A673 (cell line): ENCODE measurements around the gene MPV17. TPM values are rescaled to one million over a fixed set of nuclear protein-coding genes. Genes with fewer than 3 reads are reported as not detected.
"Not testable (repeated sequence)": the region's sequence is repeated elsewhere in the genome, so short reads cannot be mapped to it uniquely, and the experiment has no call there.

Source experiments
- BruUV-seq: library from RNA; stranded (reverse); fragments of 400-500 nt; replicated peaks from 2 replicates; lab custom pipeline; 2021; lab: Mats Ljungman, UMichigan
- CTCF ChIA-PET: fragments of 300-600 bp; sonication (Branson Sonifier 250); formaldehyde crosslinking; loops from one replicate; lab custom pipeline; 2022; ENCODE audit warnings: antibody characterized with exemption; lab: Charles Lee
- POLR2A ChIA-PET: fragments of 300-600 bp; sonication (Branson Sonifier 250); formaldehyde crosslinking; loops from one replicate; lab custom pipeline; 2022; ENCODE audit warnings: antibody characterized with exemption; ENCODE audit not compliant: low non-redundant PET; lab: Charles Lee
- DNase-seq: peaks from one replicate; pipeline ENCODE4 v3.0.0-alpha.2; 2015; ENCODE audit warnings: low spot score
- H3K27ac ChIP-seq: fragments of 200-600 bp; sonication (generic); 2 replicates; pipeline ENCODE4 v1.5.1; 2016; ENCODE audit warnings: mixed run types, low read depth, mild to moderate bottlenecking, mixed read lengths, antibody characterized with exemption, low read length; ENCODE audit not compliant: poor library complexity, severe bottlenecking
- H3K27me3 ChIP-seq: fragments of 200-600 bp; sonication (generic); replicated peaks from 2 replicates; pipeline ENCODE4 v1.6.1; 2017; ENCODE audit warnings: mixed run types, low read depth, mild to moderate bottlenecking, mixed read lengths, antibody characterized with exemption, low read length; ENCODE audit not compliant: insufficient read depth, poor library complexity
- H3K36me3 ChIP-seq: fragments of 200-600 bp; sonication (generic); 2 replicates; pipeline ENCODE4 v1.6.1; 2016; ENCODE audit warnings: mixed run types, mild to moderate bottlenecking, mixed read lengths, antibody characterized with exemption, low read length; ENCODE audit not compliant: insufficient read depth, poor library complexity, severe bottlenecking
- H3K4me1 ChIP-seq: fragments of 200-600 bp; sonication (generic); 2 replicates; pipeline ENCODE4 v1.6.1; 2017; ENCODE audit warnings: mixed run types, mild to moderate bottlenecking, mixed read lengths, antibody characterized with exemption, low read length; ENCODE audit not compliant: insufficient read depth, poor library complexity, severe bottlenecking
- H3K4me3 ChIP-seq: fragments of 200-600 bp; sonication (generic); 2 replicates; pipeline ENCODE4 v1.5.1; 2016; ENCODE audit warnings: low read depth, mixed run types, mild to moderate bottlenecking, mixed read lengths, low read length; ENCODE audit not compliant: poor library complexity, severe bottlenecking
- H3K9me3 ChIP-seq: fragments of 200-600 bp; sonication (generic); 2 replicates; pipeline ENCODE4 v1.6.1; 2016; ENCODE audit warnings: mixed run types, low read depth, mild to moderate bottlenecking, mixed read lengths, antibody characterized with exemption, low read length; ENCODE audit not compliant: poor library complexity, severe bottlenecking
- CTCF ChIP-seq: fragments of 300-800, 200-600 bp; sonication (generic); conservative IDR thresholded peaks from 2 replicates; pipeline ENCODE4 v1.5.1; 2017; ENCODE audit warnings: low read depth, mild to moderate bottlenecking, antibody characterized with exemption, low read length, moderate library complexity, mixed read lengths
- EZH2 ChIP-seq: fragments of 200-600 bp; sonication (generic); IDR thresholded peaks from 2 replicates; pipeline ENCODE4 v1.6.1; 2017; ENCODE audit warnings: borderline replicate concordance, low read depth, mild to moderate bottlenecking, mixed read lengths, antibody characterized with exemption, low read length; ENCODE audit not compliant: poor library complexity, severe bottlenecking
- intact Hi-C: fragments of 100-400 bp; cut with micrococcal nuclease; formaldehyde crosslinking; loops from one replicate; pipeline ENCODE4 v1.10.0; 2022; ENCODE audit not compliant: unreplicated experiment
- total RNA-seq: library from RNA; stranded (reverse); gene quantifications from 2 replicates; pipeline ENCODE4 v1.2.3, GENCODE V29; 2021

MPV17 gene
- total RNA-seq, 1 experiment from 2014 or later, result 66.3 TPM

- TF ChIP-seq EZH2, result no peak
- H3K4me3 ChIP-seq, result peak overlapping the region; percentile 65
- no TSS peak for BruUV-seq
- ChIA-PET POLR2A (interaction anchor here (0.5 kb wide), 1 partner anchor 17 kb away, joined by 5 read pairs; no protein-coding TSS in a partner anchor), CTCF (interaction anchor here (1.0 kb wide), 1 partner anchor 44 kb away, joined by 4 read pairs; no protein-coding TSS in a partner anchor)
- peaks cover 25% of the 10 kb centered on the region for H3K36me3 ChIP-seq
- peak overlapping the region; percentile 96 for H3K27ac ChIP-seq
- DNase-seq, result no peak
- no peaks in the 10 kb centered on the region for H3K27me3 ChIP-seq
- peaks cover 6% of the 10 kb centered on the region for H3K4me1 ChIP-seq
- no peaks in the 10 kb centered on the region for H3K9me3 ChIP-seq
- intact Hi-C loops, result no loop called here
Observed at GRCh38 chr2:27323596-27324285, 844 bp upstream of the MPV17 start.

DNA sequence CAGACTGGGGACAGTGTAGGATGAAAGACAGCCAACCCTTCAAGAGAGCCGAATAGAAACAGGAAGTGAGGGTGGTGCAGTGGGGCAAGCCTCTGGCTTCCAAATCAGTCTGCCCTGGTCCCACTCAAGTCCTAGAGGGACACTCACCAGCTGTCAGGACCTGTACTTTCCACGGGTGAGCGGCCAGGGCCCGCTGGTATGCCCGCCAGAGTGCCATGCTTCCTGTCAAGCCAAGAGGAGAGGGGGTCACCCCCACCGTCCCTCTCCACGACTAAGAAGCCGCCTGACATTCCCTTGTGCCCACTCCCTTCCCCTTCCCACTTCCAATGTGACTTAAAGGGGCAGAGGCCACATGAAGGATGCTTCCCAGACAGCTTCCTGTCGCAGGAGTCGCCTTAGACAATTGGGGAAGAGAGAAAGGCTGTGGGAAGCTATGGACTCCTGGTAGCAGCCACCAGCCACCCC, 564 bp downstream of the MPV17 start:
- TF ChIP-seq EZH2, result no peak
- TF ChIP-seq CTCF, result no peak
- ChIA-PET CTCF (interaction anchor here (0.6 kb wide), 1 partner anchor 197 kb away, joined by 6 read pairs; no protein-coding TSS in a partner anchor), POLR2A (no interaction called here)
- H3K27ac ChIP-seq, result peak overlapping the region; percentile 96
- peaks cover 15% of the 10 kb centered on the region for H3K36me3 ChIP-seq
- no peaks in the 10 kb centered on the region for H3K27me3 ChIP-seq
- peak overlapping the region; percentile 65 for H3K4me3 ChIP-seq
- H3K4me1 ChIP-seq, result peaks cover 6% of the 10 kb centered on the region
- H3K9me3 ChIP-seq, result no peaks in the 10 kb centered on the region
- intact Hi-C loops, result no loop called here
- BruUV-seq, result TSS peak; percentile 70
- no peak for DNase-seq

GRCh38 chr2:27320958-27321543, 1.8 kb downstream of the MPV17 start:
- Histone ChIP-seq H3K27me3 (no peaks in the 10 kb centered on the region), H3K9me3 (no peaks in the 10 kb centered on the region), H3K4me3 (no peak overlapping the region), H3K27ac (no peak overlapping the region), H3K36me3 (peaks cover 3% of the 10 kb centered on the region), H3K4me1 (peaks cover 6% of the 10 kb centered on the region)
- no TSS peak for BruUV-seq
- peak; percentile 42 for DNase-seq
- ChIA-PET POLR2A (no interaction called here), CTCF (interaction anchor here (0.5 kb wide), 1 partner anchor 240 kb away, joined by 6 read pairs; no protein-coding TSS in a partner anchor)
- intact Hi-C loops, result no loop called here
- TF ChIP-seq EZH2, result no peak
- TF ChIP-seq CTCF, result no peak

DNA sequence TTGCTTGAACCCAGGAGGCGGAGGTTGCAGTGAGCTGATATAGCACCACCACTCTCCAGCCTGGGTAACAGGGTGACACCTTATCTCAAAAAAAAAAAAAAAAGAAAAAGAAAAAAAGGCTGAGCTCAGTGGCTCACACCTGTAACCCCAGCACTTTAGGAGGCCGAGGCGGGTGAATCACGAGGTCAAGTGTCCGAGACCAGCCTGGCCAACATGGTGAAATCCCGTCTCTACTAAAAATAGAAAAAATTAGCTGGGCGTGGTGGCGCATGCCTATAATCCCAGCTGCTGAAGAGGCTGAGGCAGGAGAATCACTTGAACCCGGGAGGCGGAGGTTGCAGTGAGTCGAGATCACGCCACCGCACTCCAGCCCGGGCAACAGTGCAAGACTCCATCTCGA, 3.1 kb downstream of the MPV17 start:
- BruUV-seq, intact Hi-C loops, H3K27me3 ChIP-seq, POLR2A ChIA-PET, DNase-seq, H3K9me3 ChIP-seq, CTCF ChIA-PET, H3K27ac ChIP-seq, H3K4me3 ChIP-seq, H3K36me3 ChIP-seq, H3K4me1 ChIP-seq: not testable (repeated sequence)
